Prostate gland (tissue), 2 donors: ENCODE data around the gene ANO6.

Source experiments
- POLR2A ChIP-seq: fragments of 450-650 bp; IDR thresholded peaks from one replicate; pipeline ENCODE4 v1.6.1; 2016; ENCODE audit warnings: antibody characterized with exemption, mild to moderate bottlenecking
- TF ChIP-seq, protein P1 (sequence below), 4 experiments: fragments of 200-600 bp in 2 of 4; fragments of 450-650 bp in 2 of 4; sonication (generic) in 2 of 4; IDR thresholded peaks; 1 replicate in 3 of 4; 2 replicates in 1 of 4; pipeline ENCODE4 v1.5.1; 2016 to 2019; ENCODE audit warnings: antibody characterized with exemption in 4 of 4, mild to moderate bottlenecking in 2 of 4, moderate library complexity in 2 of 4

DNA sequence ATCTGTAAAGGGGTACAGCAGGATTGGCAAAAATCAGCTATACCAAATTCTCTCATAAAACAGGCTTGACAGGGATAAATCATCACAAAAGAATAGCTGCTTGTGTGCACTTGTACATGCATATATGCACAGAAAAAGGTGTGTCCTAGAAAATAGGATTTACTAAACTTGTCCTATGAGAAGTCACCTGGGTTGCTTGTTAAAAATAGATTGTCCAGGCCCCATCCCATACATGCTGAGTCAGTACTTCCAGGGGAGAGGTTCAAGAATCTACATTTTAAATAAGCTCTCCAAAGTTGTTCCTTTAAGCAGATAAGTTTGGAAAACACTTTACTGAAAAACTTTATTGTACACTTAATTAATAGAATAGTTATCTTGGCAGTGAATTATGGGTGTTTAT lies 123.1 kb downstream of the ANO6 start:
- TF ChIP-seq, protein P1, sequence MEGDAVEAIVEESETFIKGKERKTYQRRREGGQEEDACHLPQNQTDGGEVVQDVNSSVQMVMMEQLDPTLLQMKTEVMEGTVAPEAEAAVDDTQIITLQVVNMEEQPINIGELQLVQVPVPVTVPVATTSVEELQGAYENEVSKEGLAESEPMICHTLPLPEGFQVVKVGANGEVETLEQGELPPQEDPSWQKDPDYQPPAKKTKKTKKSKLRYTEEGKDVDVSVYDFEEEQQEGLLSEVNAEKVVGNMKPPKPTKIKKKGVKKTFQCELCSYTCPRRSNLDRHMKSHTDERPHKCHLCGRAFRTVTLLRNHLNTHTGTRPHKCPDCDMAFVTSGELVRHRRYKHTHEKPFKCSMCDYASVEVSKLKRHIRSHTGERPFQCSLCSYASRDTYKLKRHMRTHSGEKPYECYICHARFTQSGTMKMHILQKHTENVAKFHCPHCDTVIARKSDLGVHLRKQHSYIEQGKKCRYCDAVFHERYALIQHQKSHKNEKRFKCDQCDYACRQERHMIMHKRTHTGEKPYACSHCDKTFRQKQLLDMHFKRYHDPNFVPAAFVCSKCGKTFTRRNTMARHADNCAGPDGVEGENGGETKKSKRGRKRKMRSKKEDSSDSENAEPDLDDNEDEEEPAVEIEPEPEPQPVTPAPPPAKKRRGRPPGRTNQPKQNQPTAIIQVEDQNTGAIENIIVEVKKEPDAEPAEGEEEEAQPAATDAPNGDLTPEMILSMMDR (IDR thresholded peaks at IDR 0.05) = no peak
- TF ChIP-seq POLR2A = no peak
